Measurements from ENCODE around the gene KIF18B. TPM values are rescaled to one million over a fixed set of nuclear protein-coding genes. Genes with fewer than 3 reads are reported as not detected.

KIF18B gene
- total and polyA plus RNA-seq, 7 donors = under 0.01 to 10.5 (median 0.60) TPM

DNA sequence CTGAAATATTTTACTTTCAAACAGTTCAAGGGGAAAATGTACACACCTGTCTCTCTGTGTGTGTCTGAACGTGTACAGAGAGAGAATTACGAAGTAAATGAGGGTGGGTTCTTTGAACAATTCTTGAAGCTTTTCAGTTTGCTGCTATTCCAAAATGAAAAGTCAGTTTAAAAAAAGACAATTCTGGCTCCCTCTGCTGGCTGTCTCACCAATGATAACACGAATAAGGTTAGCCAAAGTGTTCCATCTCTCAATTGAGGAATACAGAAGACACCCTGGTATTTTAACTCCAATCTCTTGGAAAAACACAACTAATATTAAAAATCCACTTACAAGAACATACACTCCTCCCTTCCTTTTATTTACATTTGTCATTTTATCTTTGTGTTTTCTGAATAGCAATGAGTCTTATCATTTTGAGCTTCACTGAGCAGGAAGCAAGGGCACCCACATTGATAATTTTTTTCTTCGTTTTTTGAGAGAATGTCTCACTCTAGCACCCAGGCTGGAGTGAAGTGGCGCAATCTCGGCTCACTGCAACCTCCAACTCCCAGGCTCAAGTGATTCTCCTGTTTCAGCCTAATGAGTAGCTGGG, 68.8 kb downstream of the KIF18B start:
- WGBS, 2 donors = 65 to 71% methylated on average over 6 of the region's 6 CpGs
- Histone ChIP-seq H3K4me3 (no peak overlapping the region), H3K27me3 (no peaks in the 10 kb centered on the region), H3K27ac (peak overlapping the region in 1 of 4 donors; percentile 54), H3K9me3 (no peaks in the 10 kb centered on the region), H3K4me1 (peaks cover 0 to 7% (median 2%) of the 10 kb centered on the region in 4 donors), H3K36me3 (peaks cover 16 to 82% (median 48%) of the 10 kb centered on the region in 4 donors)
- intact Hi-C loops (cut with DNase I) = loop anchor here (1.0 kb wide), 1 partner anchor 104 kb away; no protein-coding TSS in a partner anchor
- TF ChIP-seq POLR2A (IDR thresholded peaks at IDR 0.05) (no peak), POLR2AphosphoS5 (IDR thresholded peaks at IDR 0.05) (no peak), EP300 (IDR thresholded peaks at IDR 0.05) (no peak)
- TF ChIP-seq, protein P1, sequence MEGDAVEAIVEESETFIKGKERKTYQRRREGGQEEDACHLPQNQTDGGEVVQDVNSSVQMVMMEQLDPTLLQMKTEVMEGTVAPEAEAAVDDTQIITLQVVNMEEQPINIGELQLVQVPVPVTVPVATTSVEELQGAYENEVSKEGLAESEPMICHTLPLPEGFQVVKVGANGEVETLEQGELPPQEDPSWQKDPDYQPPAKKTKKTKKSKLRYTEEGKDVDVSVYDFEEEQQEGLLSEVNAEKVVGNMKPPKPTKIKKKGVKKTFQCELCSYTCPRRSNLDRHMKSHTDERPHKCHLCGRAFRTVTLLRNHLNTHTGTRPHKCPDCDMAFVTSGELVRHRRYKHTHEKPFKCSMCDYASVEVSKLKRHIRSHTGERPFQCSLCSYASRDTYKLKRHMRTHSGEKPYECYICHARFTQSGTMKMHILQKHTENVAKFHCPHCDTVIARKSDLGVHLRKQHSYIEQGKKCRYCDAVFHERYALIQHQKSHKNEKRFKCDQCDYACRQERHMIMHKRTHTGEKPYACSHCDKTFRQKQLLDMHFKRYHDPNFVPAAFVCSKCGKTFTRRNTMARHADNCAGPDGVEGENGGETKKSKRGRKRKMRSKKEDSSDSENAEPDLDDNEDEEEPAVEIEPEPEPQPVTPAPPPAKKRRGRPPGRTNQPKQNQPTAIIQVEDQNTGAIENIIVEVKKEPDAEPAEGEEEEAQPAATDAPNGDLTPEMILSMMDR (IDR thresholded peaks at IDR 0.05) = peak; percentile 35 to 74 (median 59)
- DNase-seq = no peak

DNA sequence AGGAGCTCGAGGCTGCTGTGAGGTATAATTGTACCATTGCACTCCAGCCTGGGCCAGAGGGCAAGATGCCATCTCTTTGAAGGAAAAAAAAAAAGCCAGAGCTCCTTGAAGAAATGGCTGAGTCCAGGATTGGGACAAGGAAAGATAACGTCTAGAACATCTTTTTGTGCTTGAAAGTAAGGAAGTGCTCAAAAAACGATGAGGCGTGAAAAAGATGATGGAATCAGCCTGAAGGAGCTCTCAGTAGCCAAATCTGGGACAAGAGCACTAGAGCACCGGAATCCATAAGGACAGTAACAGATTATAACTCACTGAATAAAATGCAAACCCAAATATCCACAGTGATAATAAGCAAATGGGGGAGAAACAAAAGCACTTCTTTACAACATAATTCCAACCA, 70.5 kb downstream of the KIF18B start:
- H3K27ac ChIP-seq = peak overlapping the region in 2 of 4 donors; percentile 15 to 54
- intact Hi-C loops (cut with DNase I) = no loop called here
- DNase-seq = no peak
- no peak overlapping the region for H3K4me3 ChIP-seq
- WGBS, 2 donors = 90 to 91% methylated on average over 5 of the region's 5 CpGs
- H3K9me3 ChIP-seq = no peaks in the 10 kb centered on the region
- TF ChIP-seq POLR2A (IDR thresholded peaks at IDR 0.05) (no peak), POLR2AphosphoS5 (IDR thresholded peaks at IDR 0.05) (no peak), EP300 (IDR thresholded peaks at IDR 0.05) (no peak)
- TF ChIP-seq, protein P1 (IDR thresholded peaks at IDR 0.05) = no peak
- peaks cover 0 to 21% (median 17%) of the 10 kb centered on the region in 4 donors for H3K4me1 ChIP-seq
- H3K36me3 ChIP-seq = peaks cover 16 to 78% (median 34%) of the 10 kb centered on the region in 4 donors
- H3K27me3 ChIP-seq = no peaks in the 10 kb centered on the region

- no peak for DNase-seq
- Histone ChIP-seq H3K9me3 (no peaks in the 10 kb centered on the region), H3K36me3 (peaks cover 12 to 72% (median 32%) of the 10 kb centered on the region in 4 donors), H3K27me3 (no peaks in the 10 kb centered on the region), H3K4me3 (no peak overlapping the region), H3K27ac (peak overlapping the region in 1 of 4 donors; percentile 4), H3K4me1 (peaks cover 0 to 34% (median 30%) of the 10 kb centered on the region in 4 donors)
- WGBS, 2 donors = 95 to 96% methylated on average over 6 of the region's 6 CpGs
- no peak for TF ChIP-seq EP300 (IDR thresholded peaks at IDR 0.05)
- TF ChIP-seq POLR2AphosphoS5 (IDR thresholded peaks at IDR 0.05) = no peak
- TF ChIP-seq, protein P1 (IDR thresholded peaks at IDR 0.05) = no peak
- no peak for TF ChIP-seq POLR2A (IDR thresholded peaks at IDR 0.05)
- intact Hi-C loops (cut with DNase I) = no loop called here
Measured at GRCh38 chr17:44875761-44876160, 71.8 kb downstream of the KIF18B start.

Small RNA genes lying within 50 kb of the gene (small RNA-seq; reads per million reads assigned to genes)
- gene AC015936.2 (0 reads per million in 3 donors), gene CCDC103 (0 reads per million in 3 donors), gene MIR6783 (0 reads per million in 3 donors), gene RN7SL405P (0 reads per million in 3 donors)

Other genes with a start within 250 kb of the KIF18B start
- 1 to 10 TPM; 3.5 to 5.2 (median 4.8) TPM for gene DBF4B, start 239.1 kb downstream of the KIF18B start, total RNA-seq
- 1 to 10 TPM in 2 of 3 donors, under 1 TPM in 1; 0.60 to 7.8 (median 1.2) TPM for gene DBF4B, start 239.1 kb downstream of the KIF18B start, polyA plus RNA-seq
- gene ADAM11, start 188.8 kb downstream of the KIF18B start, total RNA-seq = 1 to 10 TPM; 1.8 to 3.3 (median 3.2) TPM
- under 1 TPM in 2 of 3 donors, not detected in 1; under 0.01 to 0.61 TPM for gene ADAM11, start 188.8 kb downstream of the KIF18B start, polyA plus RNA-seq
- gene GJC1, start 117.5 kb downstream of the KIF18B start, total RNA-seq = 100 to 1,000 TPM in 1 of 4 donors, 10 to 100 TPM in 3; 68.0 to 134 (median 82.7) TPM
- gene GJC1, start 117.5 kb downstream of the KIF18B start, polyA plus RNA-seq = 1 to 10 TPM in 1 of 3 donors, under 1 TPM in 2; 0.23 to 4.7 (median 0.60) TPM
- gene HIGD1B, start 99.9 kb downstream of the KIF18B start, total RNA-seq = 1 to 10 TPM in 2 of 4 donors, not detected in 2; 1.8 to 2.5 TPM
- gene HIGD1B, start 99.9 kb downstream of the KIF18B start, polyA plus RNA-seq = 1 to 10 TPM in 1 of 3 donors, not detected in 2; 1.1 TPM
- 10 to 100 TPM; 33.7 to 93.1 (median 55.8) TPM for gene EFTUD2, start 48.3 kb downstream of the KIF18B start, total RNA-seq
- 10 to 100 TPM; 20.6 to 48.4 (median 21.6) TPM for gene EFTUD2, start 48.3 kb downstream of the KIF18B start, polyA plus RNA-seq
- gene GFAP, start 32.3 kb downstream of the KIF18B start, total RNA-seq = not detected
- gene GFAP, start 32.3 kb downstream of the KIF18B start, polyA plus RNA-seq = 1 to 10 TPM in 2 of 3 donors, not detected in 1; 1.3 to 2.4 TPM
- gene C1QL1, start 20.5 kb upstream of the KIF18B start, total RNA-seq = 1 to 10 TPM in 2 of 4 donors, under 1 TPM in 2; 0.41 to 4.3 (median 1.3) TPM
- 1 to 10 TPM in 2 of 3 donors, not detected in 1; 1.4 to 2.0 TPM for gene C1QL1, start 20.5 kb upstream of the KIF18B start, polyA plus RNA-seq
- gene DCAKD, start 103.9 kb upstream of the KIF18B start, total RNA-seq = 10 to 100 TPM; 25.2 to 46.0 (median 31.9) TPM
- gene DCAKD, start 103.9 kb upstream of the KIF18B start, polyA plus RNA-seq = 10 to 100 TPM in 1 of 3 donors, 1 to 10 TPM in 2; 5.1 to 14.7 (median 7.8) TPM
- 10 to 100 TPM; 41.0 to 59.2 (median 55.6) TPM for gene NMT1, start 113.5 kb upstream of the KIF18B start, total RNA-seq
- 10 to 100 TPM; 13.2 to 38.4 (median 15.3) TPM for gene NMT1, start 113.5 kb upstream of the KIF18B start, polyA plus RNA-seq
- gene PLCD3, start 184.7 kb upstream of the KIF18B start, total RNA-seq = 10 to 100 TPM; 27.4 to 45.7 (median 33.9) TPM
- 100 to 1,000 TPM; 114 to 274 (median 137) TPM for gene PLCD3, start 184.7 kb upstream of the KIF18B start, polyA plus RNA-seq
- 10 to 100 TPM; 20.0 to 24.9 (median 21.9) TPM for gene ACBD4, start 187.9 kb upstream of the KIF18B start, total RNA-seq
- 10 to 100 TPM; 13.2 to 36.5 (median 20.1) TPM for gene ACBD4, start 187.9 kb upstream of the KIF18B start, polyA plus RNA-seq
- 10 to 100 TPM; 41.0 to 60.9 (median 49.4) TPM for gene HEXIM1, start 200.7 kb upstream of the KIF18B start, total RNA-seq
- 10 to 100 TPM; 21.6 to 38.8 (median 24.7) TPM for gene HEXIM1, start 200.7 kb upstream of the KIF18B start, polyA plus RNA-seq
- gene HEXIM2, start 214.1 kb upstream of the KIF18B start, total RNA-seq = 10 to 100 TPM in 2 of 4 donors, 1 to 10 TPM in 2; 7.5 to 14.7 (median 11.2) TPM
- gene HEXIM2, start 214.1 kb upstream of the KIF18B start, polyA plus RNA-seq = 1 to 10 TPM; 1.8 to 7.8 (median 6.6) TPM

Measured in sigmoid colon (tissue), 7 donors.